IMR-90 (cell line): Measurements from ENCODE around the gene EIF2AK2.

Source experiments
- BHLHE40 ChIP-seq: fragments of 150-350 bp; IDR thresholded peaks from 2 replicates; pipeline ENCODE4 v1.6.1; 2016; ENCODE audit warnings: mild to moderate bottlenecking, low read depth, low read length
- CEBPB ChIP-seq: IDR thresholded peaks from 2 replicates; pipeline ENCODE4 v1.6.1; 2012; ENCODE audit warnings: low read depth, low read length, improper control_type of control experiment
- MAFK ChIP-seq: IDR thresholded peaks from 2 replicates; pipeline ENCODE4 v1.6.1; 2012; ENCODE audit warnings: low read depth, low read length, improper control_type of control experiment
- MXI1 ChIP-seq: IDR thresholded peaks from 2 replicates; pipeline ENCODE4 v1.6.1; 2012; ENCODE audit warnings: low read depth, mild to moderate bottlenecking, low read length, moderate library complexity, borderline replicate concordance
- NFE2L2 ChIP-seq: fragments of 150-350 bp; IDR thresholded peaks from 2 replicates; pipeline ENCODE4 v1.6.1; 2016; ENCODE audit warnings: low read depth, mild to moderate bottlenecking, low read length
- POLR2A ChIP-seq: IDR thresholded peaks from 2 replicates; pipeline ENCODE4 v1.6.1; 2012; ENCODE audit warnings: mild to moderate bottlenecking, low read depth, low read length
- RAD21 ChIP-seq: IDR thresholded peaks from 2 replicates; pipeline ENCODE4 v1.6.1; 2012; ENCODE audit warnings: low read length, improper control_type of control experiment
- RCOR1 ChIP-seq: IDR thresholded peaks from 2 replicates; pipeline ENCODE4 v1.6.1; 2012; ENCODE audit warnings: mild to moderate bottlenecking, low read length, improper control_type of control experiment; ENCODE audit not compliant: insufficient replicate concordance
- RFX5 ChIP-seq: IDR thresholded peaks from 2 replicates; pipeline ENCODE4 v1.8.0; 2012; ENCODE audit warnings: low read depth, mild to moderate bottlenecking, low read length, moderate library complexity
- SMC3 ChIP-seq: fragments of 150-350 bp; IDR thresholded peaks from 2 replicates; pipeline ENCODE4 v1.6.1; 2016; ENCODE audit warnings: low read depth, mild to moderate bottlenecking, antibody characterized with exemption, low read length, moderate library complexity
- TF ChIP-seq, protein P1 (sequence below): conservative IDR thresholded peaks from 2 replicates; pipeline ENCODE4 v1.5.1; 2012; ENCODE audit warnings: mild to moderate bottlenecking, low read depth, low read length, improper control_type of control experiment
- TF ChIP-seq, protein P2 (sequence below): fragments of 150-350 bp; IDR thresholded peaks from 2 replicates; pipeline ENCODE4 v1.6.1; 2016; ENCODE audit warnings: low read depth, mild to moderate bottlenecking, low read length, moderate library complexity, borderline replicate concordance

GRCh38 chr2:37156857-37157714 lies at the start of gene EIF2AK2:
- TF ChIP-seq, protein P1, sequence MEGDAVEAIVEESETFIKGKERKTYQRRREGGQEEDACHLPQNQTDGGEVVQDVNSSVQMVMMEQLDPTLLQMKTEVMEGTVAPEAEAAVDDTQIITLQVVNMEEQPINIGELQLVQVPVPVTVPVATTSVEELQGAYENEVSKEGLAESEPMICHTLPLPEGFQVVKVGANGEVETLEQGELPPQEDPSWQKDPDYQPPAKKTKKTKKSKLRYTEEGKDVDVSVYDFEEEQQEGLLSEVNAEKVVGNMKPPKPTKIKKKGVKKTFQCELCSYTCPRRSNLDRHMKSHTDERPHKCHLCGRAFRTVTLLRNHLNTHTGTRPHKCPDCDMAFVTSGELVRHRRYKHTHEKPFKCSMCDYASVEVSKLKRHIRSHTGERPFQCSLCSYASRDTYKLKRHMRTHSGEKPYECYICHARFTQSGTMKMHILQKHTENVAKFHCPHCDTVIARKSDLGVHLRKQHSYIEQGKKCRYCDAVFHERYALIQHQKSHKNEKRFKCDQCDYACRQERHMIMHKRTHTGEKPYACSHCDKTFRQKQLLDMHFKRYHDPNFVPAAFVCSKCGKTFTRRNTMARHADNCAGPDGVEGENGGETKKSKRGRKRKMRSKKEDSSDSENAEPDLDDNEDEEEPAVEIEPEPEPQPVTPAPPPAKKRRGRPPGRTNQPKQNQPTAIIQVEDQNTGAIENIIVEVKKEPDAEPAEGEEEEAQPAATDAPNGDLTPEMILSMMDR = no peak
- TF ChIP-seq MXI1 (no peak; the same call in 1 of the 2 replicates), MAFK (no peak), BHLHE40 (0 out of 2 replicates have a peak, but pooled peaks have one; percentile 7), POLR2A (no peak), CEBPB (no peak), RCOR1 (no peak), RFX5 (no peak), RAD21 (no peak), SMC3 (no peak), NFE2L2 (no peak)
- TF ChIP-seq, protein P2, sequence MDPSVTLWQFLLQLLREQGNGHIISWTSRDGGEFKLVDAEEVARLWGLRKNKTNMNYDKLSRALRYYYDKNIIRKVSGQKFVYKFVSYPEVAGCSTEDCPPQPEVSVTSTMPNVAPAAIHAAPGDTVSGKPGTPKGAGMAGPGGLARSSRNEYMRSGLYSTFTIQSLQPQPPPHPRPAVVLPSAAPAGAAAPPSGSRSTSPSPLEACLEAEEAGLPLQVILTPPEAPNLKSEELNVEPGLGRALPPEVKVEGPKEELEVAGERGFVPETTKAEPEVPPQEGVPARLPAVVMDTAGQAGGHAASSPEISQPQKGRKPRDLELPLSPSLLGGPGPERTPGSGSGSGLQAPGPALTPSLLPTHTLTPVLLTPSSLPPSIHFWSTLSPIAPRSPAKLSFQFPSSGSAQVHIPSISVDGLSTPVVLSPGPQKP = no peak
